ENCODE measurements around the gene VIPR1.
"Not testable (repeated sequence)": the region's sequence is repeated elsewhere in the genome, so short reads cannot be mapped to it uniquely, and the experiment has no call there.

VIPR1 gene

GRCh38 chr3:42547401-42547945 is 45.0 kb downstream of the VIPR1 start:
- Histone ChIP-seq H3K27me3 (replicated peaks) (no peaks in the 10 kb centered on the region), H3K36me3 (replicated peaks) (peaks cover 10% of the 10 kb centered on the region), H3K4me3 (ENCODE audit: low read depth, low read length) (no peak overlapping the region), H3K27ac (no peak overlapping the region)
- in situ Hi-C loops (cut with HindIII; ENCODE audit: low pct_ligation_motif_present, low sequenced_read_pairs): no loop called here
- TF ChIP-seq, protein P1, sequence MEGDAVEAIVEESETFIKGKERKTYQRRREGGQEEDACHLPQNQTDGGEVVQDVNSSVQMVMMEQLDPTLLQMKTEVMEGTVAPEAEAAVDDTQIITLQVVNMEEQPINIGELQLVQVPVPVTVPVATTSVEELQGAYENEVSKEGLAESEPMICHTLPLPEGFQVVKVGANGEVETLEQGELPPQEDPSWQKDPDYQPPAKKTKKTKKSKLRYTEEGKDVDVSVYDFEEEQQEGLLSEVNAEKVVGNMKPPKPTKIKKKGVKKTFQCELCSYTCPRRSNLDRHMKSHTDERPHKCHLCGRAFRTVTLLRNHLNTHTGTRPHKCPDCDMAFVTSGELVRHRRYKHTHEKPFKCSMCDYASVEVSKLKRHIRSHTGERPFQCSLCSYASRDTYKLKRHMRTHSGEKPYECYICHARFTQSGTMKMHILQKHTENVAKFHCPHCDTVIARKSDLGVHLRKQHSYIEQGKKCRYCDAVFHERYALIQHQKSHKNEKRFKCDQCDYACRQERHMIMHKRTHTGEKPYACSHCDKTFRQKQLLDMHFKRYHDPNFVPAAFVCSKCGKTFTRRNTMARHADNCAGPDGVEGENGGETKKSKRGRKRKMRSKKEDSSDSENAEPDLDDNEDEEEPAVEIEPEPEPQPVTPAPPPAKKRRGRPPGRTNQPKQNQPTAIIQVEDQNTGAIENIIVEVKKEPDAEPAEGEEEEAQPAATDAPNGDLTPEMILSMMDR (IDR thresholded peaks at IDR 0.05; ENCODE audit: low read depth, low read length, missing control alignments): peak; percentile 99
- DNase-seq: peak; percentile 58

GRCh38 chr3:42549131-42549530 is 46.7 kb downstream of the VIPR1 start:
- in situ Hi-C loops (cut with HindIII; ENCODE audit: low pct_ligation_motif_present, low sequenced_read_pairs): no loop called here
- Histone ChIP-seq H3K4me3 (ENCODE audit: low read depth, low read length) (no peak overlapping the region), H3K27ac (no peak overlapping the region), H3K36me3 (replicated peaks) (peaks cover 21% of the 10 kb centered on the region), H3K27me3 (replicated peaks) (no peaks in the 10 kb centered on the region)
- TF ChIP-seq, protein P1 (IDR thresholded peaks at IDR 0.05; ENCODE audit: low read depth, low read length, missing control alignments): no peak
- no peak for DNase-seq

GRCh38 chr3:42550250-42550649 is 47.8 kb downstream of the VIPR1 start:
- H3K4me3 ChIP-seq (ENCODE audit: low read depth, low read length): no peak overlapping the region
- no peaks in the 10 kb centered on the region for H3K27me3 ChIP-seq (replicated peaks)
- in situ Hi-C loops (cut with HindIII; ENCODE audit: low pct_ligation_motif_present, low sequenced_read_pairs): no loop called here
- no peak for DNase-seq
- peaks cover 27% of the 10 kb centered on the region for H3K36me3 ChIP-seq (replicated peaks)
- H3K27ac ChIP-seq: no peak overlapping the region
- TF ChIP-seq, protein P1 (IDR thresholded peaks at IDR 0.05; ENCODE audit: low read depth, low read length, missing control alignments): no peak

DNA sequence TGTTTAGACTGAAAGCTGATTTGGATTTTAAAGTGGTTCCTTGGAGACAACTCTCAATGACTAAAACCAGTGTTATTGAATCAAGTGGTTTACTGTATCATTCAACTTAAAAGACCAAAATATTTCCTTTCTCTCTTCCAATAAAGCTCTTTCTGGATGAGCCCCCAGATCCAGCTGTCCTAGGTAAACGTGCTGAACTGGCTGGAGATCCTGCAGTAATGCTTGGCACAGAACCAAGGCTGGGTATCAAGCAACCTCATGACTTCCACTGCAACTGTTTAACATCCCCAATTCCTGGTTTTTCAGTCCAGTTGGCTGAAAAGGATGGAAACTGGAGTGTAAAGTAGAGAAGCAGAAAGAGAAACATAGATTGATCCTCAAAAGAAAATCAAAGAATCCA is 50.4 kb downstream of the VIPR1 start:
- Histone ChIP-seq H3K36me3 (replicated peaks) (peaks cover 40% of the 10 kb centered on the region), H3K27me3 (replicated peaks) (no peaks in the 10 kb centered on the region), H3K4me3 (ENCODE audit: low read depth, low read length) (no peak overlapping the region), H3K27ac (no peak overlapping the region)
- no peak for DNase-seq
- in situ Hi-C loops (cut with HindIII; ENCODE audit: low pct_ligation_motif_present, low sequenced_read_pairs): no loop called here
- TF ChIP-seq, protein P1 (IDR thresholded peaks at IDR 0.05; ENCODE audit: low read depth, low read length, missing control alignments): no peak

GRCh38 chr3:42556089-42556632 is 53.7 kb downstream of the VIPR1 start:
- no peak overlapping the region for H3K27ac ChIP-seq
- H3K27me3 ChIP-seq (replicated peaks): no peaks in the 10 kb centered on the region
- peaks cover 41% of the 10 kb centered on the region for H3K36me3 ChIP-seq (replicated peaks)
- no peak overlapping the region for H3K4me3 ChIP-seq (ENCODE audit: low read depth, low read length)
- DNase-seq: no peak
- TF ChIP-seq, protein P1 (IDR thresholded peaks at IDR 0.05; ENCODE audit: low read depth, low read length, missing control alignments): no peak
- in situ Hi-C loops (cut with HindIII; ENCODE audit: low pct_ligation_motif_present, low sequenced_read_pairs): no loop called here

DNA sequence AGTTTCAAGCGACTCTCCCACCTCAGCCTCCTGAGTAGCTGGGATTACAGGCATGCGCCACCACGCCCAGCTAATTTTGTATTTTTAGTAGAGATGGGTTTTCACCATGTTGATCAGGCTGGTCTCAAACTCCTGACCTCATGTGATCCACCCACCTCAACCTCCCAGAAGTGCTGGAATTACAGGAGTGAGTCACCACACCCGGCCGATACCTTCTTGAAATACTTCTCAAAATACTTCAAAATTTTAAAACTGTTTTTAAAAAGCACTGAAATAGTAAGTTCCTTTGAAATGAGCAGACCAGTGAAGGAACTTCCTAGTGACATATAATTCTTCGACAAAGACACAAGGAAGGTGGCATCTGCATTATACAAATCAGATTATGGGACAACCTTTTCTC is 54.4 kb downstream of the VIPR1 start:
- H3K4me3 ChIP-seq (ENCODE audit: low read depth, low read length); H3K27me3 ChIP-seq (replicated peaks); DNase-seq; in situ Hi-C loops (cut with HindIII; ENCODE audit: low pct_ligation_motif_present, low sequenced_read_pairs); H3K27ac ChIP-seq: not testable (repeated sequence)
- peaks cover 41% of the 10 kb centered on the region for H3K36me3 ChIP-seq (replicated peaks)

Data from brain microvascular endothelial cell (primary cell).